Progenitor cell of endocrine pancreas (in vitro differentiated cells): Measurements from ENCODE around the gene HSF2BP. TPM values are rescaled to one million over a fixed set of nuclear protein-coding genes. Genes with fewer than 3 reads are reported as not detected.

Source experiments
- DNase-seq: peaks from one replicate; pipeline ENCODE4 v3.0.0; 2021; ENCODE audit warnings: low spot score; ENCODE audit not compliant: unreplicated experiment
- H3K27ac Mint-ChIP-seq: 2 replicates; pipeline ENCODE4 v1.8.0; 2021; ENCODE audit warnings: mild to moderate bottlenecking, moderate library complexity, mixed read lengths
- H3K27me3 Mint-ChIP-seq: 2 replicates; pipeline ENCODE4 v1.8.0; 2021; ENCODE audit warnings: mixed read lengths
- H3K36me3 Mint-ChIP-seq: 2 replicates; pipeline ENCODE4 v1.8.0; 2022; ENCODE audit warnings: mixed read lengths; ENCODE audit not compliant: insufficient read depth
- H3K4me1 Mint-ChIP-seq: 2 replicates; pipeline ENCODE4 v1.8.0; 2021; ENCODE audit warnings: low read depth, mixed read lengths
- H3K4me3 Mint-ChIP-seq: 2 replicates; pipeline ENCODE4 v1.8.0; 2021; ENCODE audit warnings: low read depth, mild to moderate bottlenecking, moderate library complexity, mixed read lengths
- H3K9me3 Mint-ChIP-seq: 2 replicates; pipeline ENCODE4 v1.8.0; 2021; ENCODE audit warnings: low read depth, mixed read lengths
- total RNA-seq: library from RNA; stranded (reverse); gene quantifications from 2 replicates; pipeline ENCODE4 v1.2.1, GENCODE V29; 2021
- TF ChIP-seq, protein P1 (sequence below): fragments of 200-600 bp; sonication (generic); IDR thresholded peaks from one replicate; pipeline ENCODE4 v1.5.0; 2021; ENCODE audit warnings: antibody characterized with exemption, mild to moderate bottlenecking; ENCODE audit not compliant: unreplicated experiment

HSF2BP gene
- total RNA-seq, 1 donor from 2014 or later = 2.0 TPM

DNA sequence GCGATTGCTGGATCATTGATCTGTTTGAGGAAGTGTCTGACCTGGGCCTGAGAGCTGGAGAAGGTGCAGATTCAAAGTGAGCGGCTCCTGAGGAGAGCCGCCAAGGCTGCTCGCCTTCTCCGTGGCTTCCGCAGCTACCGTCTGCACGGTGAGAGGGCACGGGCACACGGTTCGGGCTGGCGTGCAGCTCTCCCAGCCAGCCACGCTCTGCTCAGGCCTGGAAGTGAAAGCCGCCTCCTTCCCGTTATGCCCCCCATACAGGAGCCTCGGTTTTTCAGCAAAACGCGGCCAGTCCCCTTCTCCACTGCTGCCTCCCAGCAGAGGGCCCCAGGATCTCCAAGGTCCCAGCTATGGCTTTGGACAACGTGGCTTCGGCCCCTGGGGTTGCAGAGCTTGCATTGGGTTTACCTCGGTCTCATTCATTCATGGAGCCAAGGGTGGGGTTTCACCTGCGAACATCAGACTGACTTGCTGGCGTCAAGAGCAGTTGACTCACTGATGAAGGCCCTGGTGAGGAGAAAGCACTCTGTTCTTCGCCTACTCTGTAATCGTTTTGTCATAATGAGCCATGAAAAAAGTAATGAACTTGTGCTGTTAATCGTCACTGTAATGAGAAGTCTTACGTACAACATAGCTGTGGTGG lies 35.3 kb upstream of the HSF2BP start:
- Mint-ChIP-seq H3K36me3 (peaks cover 18% of the 10 kb centered on the region), H3K9me3 (no peaks in the 10 kb centered on the region), H3K4me1 (no peaks in the 10 kb centered on the region), H3K27ac (no peak overlapping the region), H3K27me3 (no peaks in the 10 kb centered on the region), H3K4me3 (no peak overlapping the region)
- DNase-seq = no peak
- TF ChIP-seq, protein P1, sequence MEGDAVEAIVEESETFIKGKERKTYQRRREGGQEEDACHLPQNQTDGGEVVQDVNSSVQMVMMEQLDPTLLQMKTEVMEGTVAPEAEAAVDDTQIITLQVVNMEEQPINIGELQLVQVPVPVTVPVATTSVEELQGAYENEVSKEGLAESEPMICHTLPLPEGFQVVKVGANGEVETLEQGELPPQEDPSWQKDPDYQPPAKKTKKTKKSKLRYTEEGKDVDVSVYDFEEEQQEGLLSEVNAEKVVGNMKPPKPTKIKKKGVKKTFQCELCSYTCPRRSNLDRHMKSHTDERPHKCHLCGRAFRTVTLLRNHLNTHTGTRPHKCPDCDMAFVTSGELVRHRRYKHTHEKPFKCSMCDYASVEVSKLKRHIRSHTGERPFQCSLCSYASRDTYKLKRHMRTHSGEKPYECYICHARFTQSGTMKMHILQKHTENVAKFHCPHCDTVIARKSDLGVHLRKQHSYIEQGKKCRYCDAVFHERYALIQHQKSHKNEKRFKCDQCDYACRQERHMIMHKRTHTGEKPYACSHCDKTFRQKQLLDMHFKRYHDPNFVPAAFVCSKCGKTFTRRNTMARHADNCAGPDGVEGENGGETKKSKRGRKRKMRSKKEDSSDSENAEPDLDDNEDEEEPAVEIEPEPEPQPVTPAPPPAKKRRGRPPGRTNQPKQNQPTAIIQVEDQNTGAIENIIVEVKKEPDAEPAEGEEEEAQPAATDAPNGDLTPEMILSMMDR = no peak

DNA sequence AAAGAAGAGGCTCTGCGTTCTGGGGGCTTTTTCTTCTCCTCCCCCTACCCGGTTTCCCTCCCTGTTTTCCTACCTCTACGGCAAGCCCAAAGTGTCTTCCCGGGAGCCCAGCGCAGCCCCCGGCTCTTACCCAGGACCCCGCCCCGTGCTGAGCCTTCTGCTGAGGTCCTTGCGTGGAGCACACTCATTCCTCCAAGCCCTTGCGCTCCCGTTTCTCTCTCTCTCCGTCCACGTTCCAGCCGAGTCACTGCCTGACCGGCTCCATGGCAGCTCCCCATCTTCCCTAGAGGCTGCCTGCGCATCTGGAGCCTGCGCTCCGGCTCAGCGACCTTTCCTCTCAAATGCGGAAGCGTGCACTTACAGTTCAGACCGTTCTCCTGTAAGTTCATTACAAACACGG lies 34.7 kb upstream of the HSF2BP start:
- H3K27ac Mint-ChIP-seq = no peak overlapping the region
- TF ChIP-seq, protein P1 = no peak
- peaks cover 18% of the 10 kb centered on the region for H3K36me3 Mint-ChIP-seq
- H3K4me1 Mint-ChIP-seq = no peaks in the 10 kb centered on the region
- no peaks in the 10 kb centered on the region for H3K9me3 Mint-ChIP-seq
- DNase-seq = no peak
- no peak overlapping the region for H3K4me3 Mint-ChIP-seq
- no peaks in the 10 kb centered on the region for H3K27me3 Mint-ChIP-seq

DNA sequence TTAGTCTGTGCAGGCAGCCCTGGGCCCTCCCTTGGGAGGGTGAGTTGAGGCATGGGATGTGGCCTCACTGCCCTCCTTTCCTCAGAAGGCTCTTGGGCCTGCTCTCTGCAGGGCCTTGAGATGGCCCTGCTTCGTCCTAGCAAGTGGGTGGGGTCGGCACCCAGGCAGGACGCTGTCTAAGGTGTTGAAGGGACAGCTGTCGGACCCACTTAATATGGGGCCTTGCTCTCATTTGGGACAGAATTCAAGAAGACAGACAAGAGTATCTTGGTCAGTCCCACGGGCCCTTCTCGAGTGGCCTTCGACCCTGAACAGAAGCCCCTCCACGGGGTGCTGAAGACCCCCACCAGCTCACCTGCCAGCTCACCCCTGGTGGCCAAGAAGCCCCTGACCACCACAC lies 33.7 kb upstream of the HSF2BP start:
- Mint-ChIP-seq H3K27ac (no peak overlapping the region), H3K9me3 (no peaks in the 10 kb centered on the region), H3K4me3 (no peak overlapping the region), H3K4me1 (no peaks in the 10 kb centered on the region), H3K36me3 (peaks cover 18% of the 10 kb centered on the region), H3K27me3 (no peaks in the 10 kb centered on the region)
- TF ChIP-seq, protein P1 = no peak
- no peak for DNase-seq

DNA sequence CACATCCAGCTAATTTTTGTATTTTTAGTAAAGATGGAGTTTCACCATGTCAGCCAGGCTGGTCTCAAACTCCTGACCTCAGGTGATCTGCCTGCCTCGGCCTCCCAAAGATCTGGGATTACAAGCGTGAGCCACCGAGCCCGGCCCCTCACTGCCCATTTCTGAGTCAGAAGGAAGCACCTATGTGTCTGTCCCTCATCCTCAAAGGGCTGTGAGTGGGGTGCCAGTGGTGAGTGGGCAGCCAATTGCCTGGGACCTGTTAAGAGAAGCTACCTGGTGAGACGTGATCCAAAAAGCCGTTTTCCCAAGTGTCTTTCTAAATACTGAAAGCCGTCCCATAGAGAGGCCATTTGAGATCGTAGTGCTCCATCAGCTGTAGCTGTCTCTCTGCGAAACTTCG lies 32.5 kb upstream of the HSF2BP start:
- no peak overlapping the region for H3K27ac Mint-ChIP-seq
- H3K4me1 Mint-ChIP-seq = no peaks in the 10 kb centered on the region
- H3K27me3 Mint-ChIP-seq = no peaks in the 10 kb centered on the region
- TF ChIP-seq, protein P1 = no peak
- no peaks in the 10 kb centered on the region for H3K9me3 Mint-ChIP-seq
- peaks cover 22% of the 10 kb centered on the region for H3K36me3 Mint-ChIP-seq
- no peak for DNase-seq
- H3K4me3 Mint-ChIP-seq = no peak overlapping the region

DNA sequence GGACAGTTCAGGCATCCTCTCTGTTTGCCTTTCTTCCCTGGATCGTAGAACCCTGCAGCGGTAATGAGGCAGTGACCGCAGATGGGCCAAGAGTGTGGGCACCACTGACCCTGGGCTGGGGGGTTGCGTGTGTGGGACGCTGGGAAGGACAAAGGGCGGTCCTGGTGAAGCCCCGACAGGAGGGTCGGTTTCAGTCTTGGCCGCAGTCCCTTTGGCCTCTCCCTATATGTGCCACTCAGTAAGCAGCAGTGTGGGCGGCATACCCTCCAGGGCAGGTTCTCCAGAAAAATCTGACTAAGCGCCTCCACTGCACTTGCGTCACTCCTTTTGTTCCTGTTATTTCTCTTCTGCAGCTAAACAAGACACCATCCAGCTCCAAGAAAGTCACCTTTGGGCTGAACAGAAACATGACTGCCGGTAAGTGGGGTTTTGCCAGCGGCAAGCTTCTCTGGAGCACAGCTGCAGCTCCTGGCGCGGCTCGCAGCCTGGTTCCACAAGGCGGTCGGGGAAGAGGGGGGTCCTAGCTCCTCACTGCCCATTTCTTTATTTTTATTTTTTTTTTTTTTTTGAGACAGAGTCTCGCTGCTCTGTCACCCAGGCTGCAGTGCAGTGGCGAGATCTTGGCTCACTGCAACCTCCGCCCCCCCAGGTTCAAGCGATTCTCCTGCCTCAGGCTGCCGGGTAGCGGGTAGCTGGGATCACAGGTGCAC lies 32.0 kb upstream of the HSF2BP start:
- H3K27ac Mint-ChIP-seq = no peak overlapping the region
- no peaks in the 10 kb centered on the region for H3K27me3 Mint-ChIP-seq
- H3K36me3 Mint-ChIP-seq = peaks cover 23% of the 10 kb centered on the region
- H3K4me1 Mint-ChIP-seq = no peaks in the 10 kb centered on the region
- no peak for DNase-seq
- TF ChIP-seq, protein P1 = no peak
- H3K4me3 Mint-ChIP-seq = no peak overlapping the region
- no peaks in the 10 kb centered on the region for H3K9me3 Mint-ChIP-seq
